Transverse colon (tissue), 4 donors: ENCODE results near the gene TCF7L2. TPM values are rescaled to one million over a fixed set of nuclear protein-coding genes. Genes with fewer than 3 reads are reported as not detected.

Source experiments
- DNase-seq: peaks from one replicate; pipeline ENCODE4 v3.0.0-alpha.2; 2019
- H3K27ac ChIP-seq, 4 donors: fragments of 200-600 bp; sonication (generic); 2 replicates each; pipeline ENCODE4 v1.5.1; 2016 to 2018; ENCODE audit warnings: inconsistent platforms in 4 of 4
- H3K27me3 ChIP-seq: fragments of 200-600 bp; sonication (generic); 2 replicates; pipeline ENCODE4 v1.5.1; 2017; ENCODE audit warnings: inconsistent platforms
- H3K36me3 ChIP-seq, 4 donors: fragments of 200-600 bp; sonication (generic); 2 replicates each; pipeline ENCODE4 v1.5.1; 2017 to 2019; ENCODE audit warnings: inconsistent platforms in 4 of 4
- H3K4me1 ChIP-seq, 4 donors: fragments of 200-600 bp; sonication (generic); 2 replicates each; pipeline ENCODE4 v1.5.1; 2017 to 2020; ENCODE audit warnings: inconsistent platforms in 4 of 4
- H3K4me3 ChIP-seq, 4 donors: fragments of 200-600 bp; sonication (generic); 1 replicate in 1 of 4; 2 replicates in 3 of 4; pipeline versions ENCODE4 v1.5.1 to v1.6.1; 2017 to 2019; ENCODE audit warnings: inconsistent platforms in 4 of 4
- H3K9me3 ChIP-seq, 2 donors: fragments of 200-600 bp; sonication (generic); 2 replicates each; pipeline ENCODE4 v1.5.1; 2017 to 2019; ENCODE audit warnings: inconsistent platforms in 2 of 2
- CTCF ChIP-seq, 5 experiments: fragments of 200-600 bp in 3 of 5; fragments of 450-650 bp in 2 of 5; sonication (generic) in 3 of 5; IDR thresholded peaks; 1 replicate in 2 of 5; 2 replicates in 3 of 5; pipeline ENCODE4 v1.5.1; 2016 to 2017; ENCODE audit warnings: antibody characterized with exemption in 5 of 5, inconsistent platforms in 3 of 5, mild to moderate bottlenecking in 2 of 5, moderate library complexity in 1 of 5
- EP300 ChIP-seq: sonication (generic); formaldehyde crosslinking; IDR thresholded peaks from one replicate; pipeline ENCODE4 v1.6.1; 2017; ENCODE audit warnings: antibody characterized with exemption, low read depth
- POLR2A ChIP-seq: fragments of 450-650 bp; IDR thresholded peaks from one replicate; pipeline ENCODE4 v1.6.1; 2016; ENCODE audit warnings: antibody characterized with exemption, mild to moderate bottlenecking, moderate library complexity
- POLR2AphosphoS5 ChIP-seq, 3 donors: sonication (generic); formaldehyde crosslinking; IDR thresholded peaks; one replicate each; pipeline ENCODE4 v1.6.1; 2016; ENCODE audit warnings: antibody characterized with exemption in 3 of 3
- WGBS, 2 donors: methylation state at CpG; one replicate each; pipeline ENCODE4 v1.1.5; 2018; ENCODE audit warnings: low coverage in 1 of 2; 5-methylcytosine and 5-hydroxymethylcytosine counted together
- in situ Hi-C, 4 donors: fragments of 200-750 bp; cut with MboI; loops; one replicate each; pipeline versions ENCODE4 v1.15.0 to v1.15.1; 2017; ENCODE audit warnings: low sequenced_read_pairs in 3 of 4, low pct_ligation_motif_present in 1 of 4, low pct_unique_long_range_greater_than_20kb in 1 of 4
- intact Hi-C: fragments of 100-400 bp; cut with DNase I; formaldehyde crosslinking; loops from one replicate; pipeline ENCODE4 v1.15.1; 2023; ENCODE audit warnings: low total_unique reads
- total RNA-seq, 4 donors: library from RNA; depleted of rRNA; stranded (reverse); fragments of >200 nt; gene quantifications; one replicate each; pipeline ENCODE4 v1.1.0, GENCODE V29; 2016

The TCF7L2 gene
- total RNA-seq, 4 donors from 2014 or later, result 84.6 to 249 (median 137) TPM

GRCh38 chr10:112966194-112966855, 16.3 kb downstream of the TCF7L2 start:
- H3K4me1 ChIP-seq, result peaks cover 10 to 40% (median 23%) of the 10 kb centered on the region in 4 donors
- no peak for DNase-seq
- peaks cover 0 to 5% (median 0%) of the 10 kb centered on the region in 4 donors for H3K36me3 ChIP-seq
- H3K9me3 ChIP-seq, result no peaks in the 10 kb centered on the region
- no peaks in the 10 kb centered on the region for H3K27me3 ChIP-seq
- 77 to 86% methylated on average over 5 to 9 of the region's 9 CpGs for whole genome bisulfite sequencing, 2 donors
- no peak for TF ChIP-seq POLR2A
- no peak for TF ChIP-seq POLR2AphosphoS5 (IDR thresholded peaks at IDR 0.05)
- TF ChIP-seq CTCF (IDR thresholded peaks at IDR 0.05), result no peak
- no peak for TF ChIP-seq EP300
- no peak overlapping the region for H3K4me3 ChIP-seq
- in situ Hi-C loops (loop anchor here in 2 of 4 donors (25.0 kb wide), 2 partner anchors 121 to 421 kb away; no protein-coding TSS in a partner anchor), intact Hi-C loops (no loop called here)
- H3K27ac ChIP-seq, result no peak overlapping the region

GRCh38 chr10:112967200-112967599, 17.2 kb downstream of the TCF7L2 start:
- intact Hi-C loops (no loop called here), in situ Hi-C loops (loop anchor here in 2 of 4 donors (25.0 kb wide), 2 partner anchors 120 to 420 kb away; no protein-coding TSS in a partner anchor)
- H3K4me3 ChIP-seq, result no peak overlapping the region
- H3K36me3 ChIP-seq, result peaks cover 0 to 5% (median 0%) of the 10 kb centered on the region in 4 donors
- no peak overlapping the region for H3K27ac ChIP-seq
- TF ChIP-seq CTCF (IDR thresholded peaks at IDR 0.05), result no peak
- no peak for TF ChIP-seq EP300
- TF ChIP-seq POLR2A, result no peak
- TF ChIP-seq POLR2AphosphoS5 (IDR thresholded peaks at IDR 0.05), result no peak
- H3K4me1 ChIP-seq, result peaks cover 6 to 33% (median 15%) of the 10 kb centered on the region in 4 donors
- no peak for DNase-seq
- 82 to 85% methylated on average over 5 of the region's 5 CpGs for WGBS, 2 donors
- H3K9me3 ChIP-seq, result no peaks in the 10 kb centered on the region
- no peaks in the 10 kb centered on the region for H3K27me3 ChIP-seq

GRCh38 chr10:112969131-112969530, 19.1 kb downstream of the TCF7L2 start:
- no peak overlapping the region for H3K27ac ChIP-seq
- in situ Hi-C loops, result loop anchor here in 2 of 4 donors (25.0 kb wide), 2 partner anchors 118 to 418 kb away; no protein-coding TSS in a partner anchor
- WGBS, 2 donors, result 72 to 94% methylated on average over 2 of the region's 2 CpGs

More at GRCh38 chr10:112969131-112969530, 19.1 kb downstream of the TCF7L2 start:
- peaks cover 0 to 5% (median 0%) of the 10 kb centered on the region in 4 donors for H3K36me3 ChIP-seq
- intact Hi-C loops, result no loop called here
- H3K27me3 ChIP-seq, result no peaks in the 10 kb centered on the region
- no peak overlapping the region for H3K4me3 ChIP-seq
- peaks cover 6 to 19% (median 10%) of the 10 kb centered on the region in 4 donors for H3K4me1 ChIP-seq
- DNase-seq, result no peak
- H3K9me3 ChIP-seq, result no peaks in the 10 kb centered on the region
- no peak for TF ChIP-seq CTCF (IDR thresholded peaks at IDR 0.05)
- no peak for TF ChIP-seq EP300
- TF ChIP-seq POLR2A, result no peak
- no peak for TF ChIP-seq POLR2AphosphoS5 (IDR thresholded peaks at IDR 0.05)
